ENCODE data around the gene ANKRD40CL. TPM values are rescaled to one million over a fixed set of nuclear protein-coding genes. Genes with fewer than 3 reads are reported as not detected.

The ANKRD40CL gene
- total RNA-seq, 2 donors from 2014 or later = not detected

DNA sequence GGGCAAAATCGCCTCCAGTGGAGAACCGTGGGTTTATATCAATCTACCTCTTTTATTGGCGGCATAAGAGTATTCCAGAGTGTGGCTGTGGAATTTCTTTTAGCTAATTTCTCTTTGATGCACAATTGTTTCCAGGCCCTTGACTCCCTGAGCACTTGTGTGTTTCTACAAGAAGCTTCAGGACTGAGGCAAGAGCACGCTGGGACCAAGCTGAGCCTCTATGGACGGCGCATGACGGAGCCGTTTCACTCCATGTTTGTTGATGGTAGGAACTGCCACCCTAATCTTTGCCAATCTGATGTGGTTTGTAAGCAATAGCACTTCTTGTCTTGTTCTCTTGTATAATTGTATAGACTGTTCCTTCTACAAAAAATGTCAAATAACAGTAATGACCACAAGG is 11.2 kb upstream of the ANKRD40CL start:
- DNase-seq (ENCODE audit: low spot score) = no peak
- Histone ChIP-seq H3K4me1 (no peaks in the 10 kb centered on the region), H3K27ac (no peak overlapping the region), H3K36me3 (no peaks in the 10 kb centered on the region), H3K27me3 (no peaks in the 10 kb centered on the region), H3K4me3 (no peak overlapping the region), H3K9me3 (no peaks in the 10 kb centered on the region)
- TF ChIP-seq, protein P1, sequence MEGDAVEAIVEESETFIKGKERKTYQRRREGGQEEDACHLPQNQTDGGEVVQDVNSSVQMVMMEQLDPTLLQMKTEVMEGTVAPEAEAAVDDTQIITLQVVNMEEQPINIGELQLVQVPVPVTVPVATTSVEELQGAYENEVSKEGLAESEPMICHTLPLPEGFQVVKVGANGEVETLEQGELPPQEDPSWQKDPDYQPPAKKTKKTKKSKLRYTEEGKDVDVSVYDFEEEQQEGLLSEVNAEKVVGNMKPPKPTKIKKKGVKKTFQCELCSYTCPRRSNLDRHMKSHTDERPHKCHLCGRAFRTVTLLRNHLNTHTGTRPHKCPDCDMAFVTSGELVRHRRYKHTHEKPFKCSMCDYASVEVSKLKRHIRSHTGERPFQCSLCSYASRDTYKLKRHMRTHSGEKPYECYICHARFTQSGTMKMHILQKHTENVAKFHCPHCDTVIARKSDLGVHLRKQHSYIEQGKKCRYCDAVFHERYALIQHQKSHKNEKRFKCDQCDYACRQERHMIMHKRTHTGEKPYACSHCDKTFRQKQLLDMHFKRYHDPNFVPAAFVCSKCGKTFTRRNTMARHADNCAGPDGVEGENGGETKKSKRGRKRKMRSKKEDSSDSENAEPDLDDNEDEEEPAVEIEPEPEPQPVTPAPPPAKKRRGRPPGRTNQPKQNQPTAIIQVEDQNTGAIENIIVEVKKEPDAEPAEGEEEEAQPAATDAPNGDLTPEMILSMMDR (IDR thresholded peaks at IDR 0.05) = no peak

DNA sequence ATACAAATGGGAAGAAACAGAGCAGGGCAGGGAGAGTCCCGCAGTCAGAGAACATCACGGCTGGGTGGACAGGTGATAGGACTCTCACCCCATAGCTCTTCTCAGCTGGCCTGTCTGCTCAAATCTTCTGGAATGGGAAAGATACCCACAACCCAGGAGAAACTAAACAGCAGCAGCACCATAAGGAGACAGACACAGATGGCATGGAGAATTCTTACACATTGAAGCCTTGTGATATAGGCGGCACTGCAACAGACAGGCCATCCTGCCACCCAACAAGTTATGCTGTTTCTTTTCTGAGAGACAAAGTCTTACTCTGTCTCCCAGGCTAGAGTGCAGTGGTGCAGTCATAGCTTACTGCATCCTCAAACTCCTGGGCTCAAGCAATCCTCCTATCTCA is 8.6 kb upstream of the ANKRD40CL start:
- no peaks in the 10 kb centered on the region for H3K4me1 ChIP-seq
- H3K4me3 ChIP-seq = no peak overlapping the region
- no peaks in the 10 kb centered on the region for H3K36me3 ChIP-seq
- no peak overlapping the region for H3K27ac ChIP-seq
- H3K27me3 ChIP-seq = no peaks in the 10 kb centered on the region
- no peaks in the 10 kb centered on the region for H3K9me3 ChIP-seq
- TF ChIP-seq, protein P1 (IDR thresholded peaks at IDR 0.05) = no peak
- DNase-seq (ENCODE audit: low spot score) = no peak

DNA sequence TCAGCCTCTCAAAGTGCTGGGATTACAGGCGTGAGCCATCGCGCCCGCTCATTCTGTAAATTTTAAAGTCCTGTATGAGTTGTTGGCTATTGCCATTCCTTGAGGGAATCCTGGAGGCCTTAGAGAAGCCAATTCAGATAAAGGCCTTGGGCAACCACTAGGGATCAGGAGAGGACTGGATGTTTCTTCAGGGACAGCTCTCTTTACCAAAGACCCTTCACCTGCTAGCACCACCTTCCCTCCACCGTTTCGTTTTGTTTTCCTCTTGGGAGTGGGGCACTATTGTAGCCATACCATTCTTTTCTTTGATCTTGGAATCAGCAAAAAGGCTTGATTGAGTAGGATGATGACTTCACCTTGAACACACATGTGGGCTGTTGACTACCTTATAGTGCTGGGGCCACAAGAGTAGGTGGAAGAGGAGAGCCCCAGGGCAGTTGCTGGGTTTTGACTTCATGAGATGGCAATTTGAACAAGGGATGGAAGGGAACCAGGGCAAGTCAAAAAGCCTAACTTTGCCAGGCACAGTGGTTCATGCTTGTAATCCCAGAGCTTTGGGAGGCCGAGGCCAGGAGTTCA is 7.0 kb upstream of the ANKRD40CL start:
- Histone ChIP-seq H3K4me1 (no peaks in the 10 kb centered on the region), H3K4me3 (no peak overlapping the region), H3K27me3 (no peaks in the 10 kb centered on the region), H3K36me3 (no peaks in the 10 kb centered on the region), H3K27ac (no peak overlapping the region), H3K9me3 (no peaks in the 10 kb centered on the region)
- DNase-seq (ENCODE audit: low spot score) = no peak
- TF ChIP-seq, protein P1 (IDR thresholded peaks at IDR 0.05) = no peak

DNA sequence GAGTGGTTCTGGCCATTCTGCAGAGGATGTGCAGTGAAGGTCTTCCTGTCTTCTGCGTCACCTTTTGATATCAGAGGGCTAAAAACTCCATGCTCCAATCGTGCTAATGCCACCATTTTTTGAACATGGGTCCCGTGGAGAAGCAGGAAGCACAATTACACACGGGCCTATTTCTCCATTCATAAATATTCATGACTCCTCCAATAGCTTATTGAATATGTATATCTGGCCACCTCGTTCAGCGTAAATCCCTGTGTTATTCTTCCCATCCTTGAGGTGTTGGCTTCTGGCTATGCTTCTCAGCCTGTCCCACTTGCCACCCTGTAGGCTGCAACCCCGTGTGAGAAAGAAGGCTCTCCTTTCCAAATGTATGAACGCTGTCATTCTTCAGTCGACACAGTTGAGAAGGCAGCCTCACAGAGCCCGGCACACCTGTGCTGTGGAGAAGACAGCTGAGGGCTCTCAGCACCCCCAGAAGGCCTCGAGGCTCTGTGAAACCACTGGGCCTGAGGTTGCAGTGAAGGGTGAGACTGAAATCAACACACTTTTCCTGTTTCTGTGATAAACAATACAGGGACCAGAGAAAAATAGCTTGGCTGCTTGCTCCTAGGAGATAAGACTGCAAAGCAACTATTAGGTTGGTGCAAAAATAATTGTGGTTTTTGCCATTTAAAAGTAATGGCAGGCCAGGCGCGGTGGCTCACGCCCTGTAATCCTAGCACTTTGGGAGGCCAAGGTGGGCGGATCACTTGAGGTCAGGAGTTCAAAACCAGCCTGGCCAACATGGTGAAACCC is 4.9 kb upstream of the ANKRD40CL start:
- DNase-seq (ENCODE audit: low spot score) = peak; percentile 18

DNA sequence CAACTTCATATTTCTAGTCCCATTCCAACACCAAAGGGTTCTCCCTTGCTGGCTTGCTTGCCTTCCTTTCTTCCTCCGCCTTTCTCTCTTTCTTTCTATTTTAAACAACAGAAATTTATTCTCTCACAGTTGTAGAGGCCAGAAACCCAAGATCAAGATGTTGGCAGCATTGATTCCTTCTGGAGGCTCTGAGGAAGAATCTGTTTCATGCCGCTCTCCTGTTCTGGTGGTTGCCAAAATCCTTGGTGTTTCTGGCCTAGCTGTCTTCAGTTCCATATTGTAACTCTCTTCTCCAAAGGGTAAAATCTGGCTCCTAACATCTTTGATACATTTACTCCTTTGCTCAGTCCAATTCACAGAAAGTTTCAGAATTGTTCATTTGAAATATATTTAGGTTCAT is 3.0 kb upstream of the ANKRD40CL start:
- no peaks in the 10 kb centered on the region for H3K9me3 ChIP-seq
- TF ChIP-seq, protein P1 (IDR thresholded peaks at IDR 0.05) = no peak
- no peaks in the 10 kb centered on the region for H3K27me3 ChIP-seq
- H3K4me3 ChIP-seq = no peak overlapping the region
- no peaks in the 10 kb centered on the region for H3K36me3 ChIP-seq
- H3K27ac ChIP-seq = no peak overlapping the region
- no peaks in the 10 kb centered on the region for H3K4me1 ChIP-seq
- no peak for DNase-seq (ENCODE audit: low spot score)

More for the DNA sequence above, 4.9 kb upstream of the ANKRD40CL start:
- H3K27me3 ChIP-seq = no peaks in the 10 kb centered on the region
- no peak overlapping the region for H3K27ac ChIP-seq
- H3K36me3 ChIP-seq = no peaks in the 10 kb centered on the region
- TF ChIP-seq, protein P1 (IDR thresholded peaks at IDR 0.05) = no peak
- H3K4me1 ChIP-seq = no peaks in the 10 kb centered on the region
- H3K4me3 ChIP-seq = no peak overlapping the region
- no peaks in the 10 kb centered on the region for H3K9me3 ChIP-seq

Measured in right atrium auricular region (tissue), 2 donors.